H54 (cell line): Measurements from ENCODE around the gene INTS3.

Source experiments
- DNase-seq: peaks from one replicate; pipeline ENCODE4 v3.0.0; 2011; ENCODE audit warnings: low spot score, mixed read lengths; ENCODE audit not compliant: insufficient read length
- FAIRE-seq: peaks from 3 replicates; lab custom pipeline; 2011; peaks lifted over from hg19 to GRCh38; lab: Jason Lieb, UNC
- POLR2A ChIP-seq: IDR thresholded peaks from 2 replicates; pipeline ENCODE4 v1.6.1; 2011; ENCODE audit warnings: low read depth, mild to moderate bottlenecking, low read length

The INTS3 gene

GRCh38 chr1:153728305-153729066, 636 bp downstream of the INTS3 start:
- no peak for FAIRE-seq
- peak; percentile 37; the same call in 1 of the 2 replicates for TF ChIP-seq POLR2A
- DNase-seq: no peak

DNA sequence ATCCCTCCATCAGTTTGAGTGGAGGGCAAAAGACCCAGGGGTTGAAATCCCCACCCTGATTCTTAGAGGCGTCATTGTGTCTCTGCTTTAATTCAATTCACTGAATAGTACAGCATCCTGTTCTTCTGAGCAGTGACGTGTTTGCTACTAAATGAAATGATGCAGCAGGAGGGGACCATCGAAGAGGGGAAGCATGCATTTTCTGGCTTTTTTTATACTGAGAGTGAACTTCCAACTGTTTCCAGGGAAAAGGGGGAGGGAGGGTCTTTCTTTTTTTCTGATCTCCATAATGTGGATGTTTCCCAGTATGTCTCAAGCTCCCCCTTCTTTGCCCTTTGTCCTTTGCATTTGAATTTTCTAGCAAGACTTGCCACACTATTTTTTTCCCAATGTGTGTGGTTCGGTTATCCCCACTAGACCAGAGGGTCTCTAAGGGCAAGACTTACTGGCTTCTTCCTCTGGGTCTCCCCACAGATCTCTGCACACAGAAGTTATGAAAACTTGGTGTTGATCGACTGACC, 2.7 kb downstream of the INTS3 start:
- no peak for TF ChIP-seq POLR2A
- DNase-seq (no peak), FAIRE-seq (no peak)

GRCh38 chr1:153733970-153734369, 6.1 kb downstream of the INTS3 start:
- FAIRE-seq (no peak), DNase-seq (no peak)
- no peak for TF ChIP-seq POLR2A

DNA sequence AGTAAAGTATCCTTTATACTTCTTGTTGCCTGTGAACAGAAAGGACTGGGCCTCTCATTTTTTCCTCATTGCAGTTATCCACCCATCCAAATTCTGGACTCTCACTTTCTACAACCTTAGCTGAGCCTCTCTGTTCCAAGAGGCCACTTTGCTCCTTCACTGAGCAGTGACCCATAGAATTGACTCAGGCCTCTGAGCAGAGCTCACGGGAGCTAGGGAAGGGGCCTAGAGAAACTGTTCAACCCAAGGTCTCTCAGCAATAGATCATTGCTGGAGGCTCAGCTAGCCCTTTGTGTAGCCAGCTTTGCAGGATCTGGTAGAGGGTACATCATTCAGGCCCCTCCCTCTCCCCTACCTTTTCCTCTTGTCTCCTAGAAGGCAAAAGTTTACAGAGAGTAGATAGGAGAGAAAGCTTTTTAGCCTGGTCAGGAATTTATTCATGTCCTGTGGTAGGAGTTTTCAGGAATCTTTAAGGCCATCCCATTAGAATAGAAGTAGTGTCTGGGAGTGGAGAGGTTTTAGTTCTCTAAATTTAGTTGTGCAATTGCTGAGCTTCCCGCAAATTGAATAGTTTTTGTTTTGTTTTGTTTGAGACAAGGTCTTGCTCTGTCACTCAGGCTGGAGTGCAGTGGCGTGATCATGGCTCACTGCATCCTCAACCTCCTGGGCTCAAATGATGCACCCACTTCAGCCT, 6.7 kb downstream of the INTS3 start:
- no peak for TF ChIP-seq POLR2A
- FAIRE-seq (no peak), DNase-seq (no peak)

DNA sequence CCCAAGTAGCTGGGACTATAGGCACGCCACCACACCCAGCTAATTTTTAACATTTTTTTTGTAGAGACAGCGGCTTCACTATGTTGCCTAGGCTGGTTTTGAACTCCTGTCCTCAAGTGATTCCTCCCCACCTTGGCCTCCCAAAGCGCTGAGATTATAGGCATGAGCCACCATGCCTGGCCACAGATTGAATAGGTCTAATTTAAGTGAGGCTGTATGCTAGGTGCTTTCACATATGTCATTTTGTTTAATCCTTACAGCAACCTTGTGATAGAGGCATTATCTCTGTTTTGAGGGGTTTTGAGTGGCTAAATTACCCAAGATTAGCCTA, 7.2 kb downstream of the INTS3 start:
- no peak for TF ChIP-seq POLR2A
- DNase-seq (no peak), FAIRE-seq (no peak)

DNA sequence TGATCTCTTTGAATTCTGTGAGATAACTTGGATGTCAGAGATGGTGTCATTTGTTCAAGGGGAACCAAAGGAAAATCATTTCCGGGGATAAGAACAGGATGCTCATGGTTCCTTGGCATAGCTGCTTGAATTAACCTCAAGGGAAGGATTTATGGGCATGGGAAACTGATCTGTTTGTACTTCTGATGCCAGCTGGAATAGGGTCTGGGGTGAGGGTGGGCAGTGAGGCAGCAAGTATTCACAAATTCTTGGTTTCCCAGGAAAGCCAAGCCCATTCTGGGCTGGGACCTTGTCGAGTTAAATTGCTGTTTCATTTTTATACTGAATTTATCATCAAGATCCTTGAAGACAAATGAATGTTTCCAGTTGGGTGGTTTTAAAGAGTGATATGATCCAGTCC, 14.1 kb downstream of the INTS3 start:
- no peak for TF ChIP-seq POLR2A
- no peak for FAIRE-seq
- DNase-seq: no peak

DNA sequence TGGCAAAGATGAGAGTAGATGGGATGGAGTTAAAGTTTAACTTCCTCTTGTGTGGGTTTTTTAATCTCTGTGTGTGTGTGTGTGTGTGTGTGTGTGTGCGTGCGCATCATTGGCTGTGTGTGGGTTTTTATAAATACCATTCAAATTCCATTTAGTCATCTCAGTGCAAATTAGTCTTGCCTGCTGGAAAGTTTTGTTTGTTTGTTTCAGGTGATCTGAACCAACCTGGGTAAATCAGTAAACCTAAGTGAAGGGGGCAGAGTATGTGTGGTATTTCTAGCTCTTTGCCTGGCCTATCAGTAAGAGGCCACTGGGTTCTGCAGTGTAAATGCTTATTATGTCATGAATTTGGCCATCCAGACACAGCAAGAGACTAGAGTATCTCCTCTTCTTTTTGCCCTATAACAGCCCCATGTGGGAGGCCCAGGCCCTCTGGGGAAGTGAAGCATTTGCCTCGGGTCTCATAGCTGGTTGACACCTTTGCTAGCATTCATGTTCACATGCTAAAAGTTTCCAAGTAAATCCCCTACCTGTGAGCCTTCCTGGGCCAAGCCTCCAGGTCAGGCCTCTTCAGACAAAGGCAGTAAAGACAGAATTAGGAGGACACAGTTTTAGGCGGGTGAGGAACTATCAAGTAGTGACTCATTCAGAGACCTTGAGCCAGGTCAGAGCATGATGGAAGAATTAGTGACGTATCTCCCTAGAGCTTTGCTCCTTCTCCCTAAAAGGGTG, 14.7 kb downstream of the INTS3 start:
- DNase-seq (no peak), FAIRE-seq (no peak)
- TF ChIP-seq POLR2A: no peak

DNA sequence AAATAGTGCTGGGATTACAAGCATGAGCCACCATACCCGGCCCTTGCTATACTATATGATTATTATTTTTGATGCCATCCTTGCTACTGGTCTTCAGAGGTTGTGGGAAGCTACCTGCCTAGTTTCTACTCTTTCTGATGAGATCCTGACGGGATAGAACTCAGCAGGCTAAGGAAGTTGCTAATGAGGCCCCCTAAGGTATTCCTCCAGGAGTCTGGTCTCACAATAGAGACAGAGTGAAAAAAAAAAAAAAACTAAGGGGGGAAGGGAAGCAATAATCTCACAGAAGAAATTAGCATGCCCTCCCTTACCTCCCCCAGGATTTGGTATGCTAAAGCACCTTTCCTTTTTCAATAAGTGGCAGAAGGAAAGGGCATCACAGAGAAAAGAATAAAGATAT, 17.6 kb downstream of the INTS3 start:
- TF ChIP-seq POLR2A: no peak
- no peak for DNase-seq
- no peak for FAIRE-seq

- no peak for FAIRE-seq
- TF ChIP-seq POLR2A: no peak
Observed at GRCh38 chr1:153746174-153746573, 18.3 kb downstream of the INTS3 start.

GRCh38 chr1:153748903-153749302, 21.1 kb downstream of the INTS3 start:
- no peak for TF ChIP-seq POLR2A
- DNase-seq: no peak
- no peak for FAIRE-seq

More at GRCh38 chr1:153746174-153746573, 18.3 kb downstream of the INTS3 start:
- DNase-seq: no peak

DNA sequence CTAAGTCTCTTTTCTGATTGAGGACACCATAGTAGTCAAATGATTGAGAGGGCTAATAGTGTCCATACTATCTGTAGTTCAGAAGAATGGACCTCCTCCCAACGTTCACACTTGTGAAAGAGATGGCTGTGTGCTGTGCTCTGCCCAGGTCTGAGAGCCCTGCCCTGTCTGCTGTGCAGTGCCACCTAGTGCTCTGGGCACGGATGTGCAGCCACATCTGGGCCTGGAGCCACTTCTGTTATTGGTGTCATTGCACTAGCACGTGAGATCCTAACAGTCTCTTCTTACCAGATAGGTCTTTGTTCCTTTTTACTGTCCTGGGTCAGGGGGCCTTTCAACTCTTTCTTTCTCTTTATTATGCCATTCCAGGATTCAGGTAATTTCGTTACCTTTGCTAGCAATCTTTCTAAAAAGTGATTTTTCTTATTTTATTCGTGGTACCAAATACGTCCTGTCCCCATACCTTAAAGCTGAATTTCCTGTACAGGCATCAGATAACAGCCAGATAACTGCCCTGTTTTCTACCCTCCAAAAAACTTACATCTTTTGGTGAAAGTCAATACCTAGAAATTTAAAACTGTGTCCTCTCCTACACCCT, 21.7 kb downstream of the INTS3 start:
- no peak for TF ChIP-seq POLR2A
- FAIRE-seq: no peak
- peak; percentile 74 for DNase-seq

DNA sequence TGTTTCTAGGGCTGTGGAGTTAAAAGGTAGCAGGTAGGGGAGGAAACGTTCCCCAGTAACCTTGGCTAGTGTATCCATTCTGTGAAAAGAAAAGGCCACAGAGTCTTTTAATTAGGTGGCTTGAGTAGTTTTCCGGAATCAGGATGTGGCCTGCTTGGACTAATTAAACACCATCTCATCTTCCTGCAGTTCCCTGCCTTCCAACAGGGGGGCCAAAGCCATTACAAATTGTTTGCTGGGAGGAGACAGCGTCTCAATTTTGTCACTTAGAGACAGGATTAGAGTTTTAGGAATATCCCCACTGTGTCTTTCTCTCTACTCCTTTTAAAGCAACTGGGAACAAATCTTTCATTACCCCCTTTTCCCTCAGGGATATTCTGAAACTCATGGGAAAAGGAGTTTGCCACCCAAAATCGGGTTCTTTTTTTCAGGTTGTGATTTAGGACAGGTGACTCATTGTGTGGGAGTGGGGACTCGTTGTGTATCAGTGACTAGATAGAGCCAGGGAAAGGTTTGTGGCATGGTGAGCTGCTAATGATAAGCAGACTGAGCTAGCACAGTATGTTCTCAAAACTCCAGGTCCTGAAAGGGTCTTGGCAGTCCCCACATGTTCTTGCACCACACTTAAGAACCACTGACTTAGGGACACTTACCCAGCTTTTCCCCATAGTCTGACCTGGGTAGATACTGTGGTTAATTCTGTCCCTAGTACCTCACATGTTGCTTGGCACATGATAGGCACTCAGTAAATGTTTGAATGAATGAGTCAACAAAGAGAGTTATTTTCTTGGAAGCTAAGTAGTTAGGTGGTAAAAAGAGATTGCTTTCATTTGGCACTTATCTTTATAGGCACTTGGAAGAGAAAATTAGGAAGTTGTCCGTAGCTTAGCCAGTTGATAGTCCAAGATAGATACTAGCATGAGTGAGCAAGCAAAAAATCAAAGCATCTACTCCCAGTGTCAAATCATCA, 22.5 kb downstream of the INTS3 start:
- DNase-seq: no peak
- TF ChIP-seq POLR2A: no peak
- no peak for FAIRE-seq

DNA sequence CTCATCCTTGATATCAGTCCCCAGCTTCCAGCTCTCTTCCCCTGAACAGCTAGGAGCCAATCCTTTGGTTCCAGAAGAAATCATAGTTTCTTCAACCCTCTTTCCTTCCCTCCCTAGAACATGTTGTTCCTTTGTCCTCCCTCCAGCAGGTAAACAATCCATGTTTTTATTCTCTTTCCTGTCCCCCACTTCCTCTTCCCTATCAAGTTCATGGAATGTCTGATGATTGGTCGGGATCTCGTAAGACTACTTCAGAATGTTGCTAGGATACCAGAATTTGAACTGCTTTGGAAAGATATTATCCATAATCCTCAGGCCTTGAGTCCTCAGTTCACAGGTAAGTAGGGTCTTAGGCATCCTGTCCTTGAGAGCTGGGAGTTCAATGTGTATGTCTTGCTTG, 24.2 kb downstream of the INTS3 start:
- no peak for DNase-seq
- FAIRE-seq: no peak
- TF ChIP-seq POLR2A: no peak
